ENCODE results near the gene PPM1L. TPM values are rescaled to one million over a fixed set of nuclear protein-coding genes. Genes with fewer than 3 reads are reported as not detected.
"Not testable (repeated sequence)": the region's sequence is repeated elsewhere in the genome, so short reads cannot be mapped to it uniquely, and the experiment has no call there.

Gene PPM1L
- total RNA-seq, 1 donor from 2014 or later: 8.5 TPM

GRCh38 chr3:160973067-160973809 lies 217.2 kb downstream of the PPM1L start:
- Mint-ChIP-seq H3K27me3 (ENCODE audit: low read depth) (no peaks in the 10 kb centered on the region), H3K9me3 (ENCODE audit: low read depth) (peaks cover 8% of the 10 kb centered on the region), H3K27ac (ENCODE audit: unreplicated experiment) (no peak overlapping the region), H3K4me3 (ENCODE audit: unreplicated experiment) (no peak overlapping the region), H3K4me1 (ENCODE audit: low read depth) (no peaks in the 10 kb centered on the region), H3K36me3 (ENCODE audit: low read depth) (peaks cover 2% of the 10 kb centered on the region)
- no peak for DNase-seq (ENCODE audit: low spot score)
- TF ChIP-seq CTCF (IDR thresholded peaks at IDR 0.05): no peak

GRCh38 chr3:160977773-160978172 lies 221.7 kb downstream of the PPM1L start:
- Mint-ChIP-seq H3K36me3 (ENCODE audit: low read depth) (peaks cover 2% of the 10 kb centered on the region), H3K27ac (ENCODE audit: unreplicated experiment) (no peak overlapping the region), H3K4me3 (ENCODE audit: unreplicated experiment) (no peak overlapping the region), H3K9me3 (ENCODE audit: low read depth) (peaks cover 13% of the 10 kb centered on the region), H3K27me3 (ENCODE audit: low read depth) (no peaks in the 10 kb centered on the region), H3K4me1 (ENCODE audit: low read depth) (peaks cover 4% of the 10 kb centered on the region)
- no peak for TF ChIP-seq CTCF (IDR thresholded peaks at IDR 0.05)
- DNase-seq (ENCODE audit: low spot score): no peak

- TF ChIP-seq CTCF (IDR thresholded peaks at IDR 0.05): no peak
- H3K4me1 Mint-ChIP-seq (ENCODE audit: low read depth): peaks cover 4% of the 10 kb centered on the region
- DNase-seq (ENCODE audit: low spot score): no peak
- peaks cover 22% of the 10 kb centered on the region for H3K9me3 Mint-ChIP-seq (ENCODE audit: low read depth)
- H3K27me3 Mint-ChIP-seq (ENCODE audit: low read depth): no peaks in the 10 kb centered on the region
- no peak overlapping the region for H3K4me3 Mint-ChIP-seq (ENCODE audit: unreplicated experiment)
- H3K27ac Mint-ChIP-seq (ENCODE audit: unreplicated experiment): no peak overlapping the region
- peaks cover 2% of the 10 kb centered on the region for H3K36me3 Mint-ChIP-seq (ENCODE audit: low read depth)
These were observed 224.7 kb downstream of the PPM1L start for GRCh38 chr3:160980740-160981139.

- no peaks in the 10 kb centered on the region for H3K27me3 Mint-ChIP-seq (ENCODE audit: low read depth)
- H3K27ac Mint-ChIP-seq (ENCODE audit: unreplicated experiment): no peak overlapping the region
- no peak overlapping the region for H3K4me3 Mint-ChIP-seq (ENCODE audit: unreplicated experiment)
- no peak for DNase-seq (ENCODE audit: low spot score)
- peaks cover 4% of the 10 kb centered on the region for H3K4me1 Mint-ChIP-seq (ENCODE audit: low read depth)
- no peak for TF ChIP-seq CTCF (IDR thresholded peaks at IDR 0.05)
- H3K36me3 Mint-ChIP-seq (ENCODE audit: low read depth): peaks cover 2% of the 10 kb centered on the region
- H3K9me3 Mint-ChIP-seq (ENCODE audit: low read depth): peaks cover 22% of the 10 kb centered on the region
These were observed 225.3 kb downstream of the PPM1L start for GRCh38 chr3:160981217-160981938.

GRCh38 chr3:160982491-160982890 lies 226.5 kb downstream of the PPM1L start:
- no peak overlapping the region for H3K27ac Mint-ChIP-seq (ENCODE audit: unreplicated experiment)
- peaks cover 14% of the 10 kb centered on the region for H3K9me3 Mint-ChIP-seq (ENCODE audit: low read depth)

GRCh38 chr3:160983900-160984299 lies 227.9 kb downstream of the PPM1L start:
- not testable (repeated sequence) for H3K4me3 Mint-ChIP-seq (ENCODE audit: unreplicated experiment); H3K27ac Mint-ChIP-seq (ENCODE audit: unreplicated experiment); DNase-seq (ENCODE audit: low spot score); H3K4me1 Mint-ChIP-seq (ENCODE audit: low read depth); H3K36me3 Mint-ChIP-seq (ENCODE audit: low read depth); H3K27me3 Mint-ChIP-seq (ENCODE audit: low read depth)
- peaks cover 14% of the 10 kb centered on the region for H3K9me3 Mint-ChIP-seq (ENCODE audit: low read depth)

More at GRCh38 chr3:160982491-160982890, 226.5 kb downstream of the PPM1L start:
- Mint-ChIP-seq H3K36me3 (ENCODE audit: low read depth) (no peaks in the 10 kb centered on the region), H3K27me3 (ENCODE audit: low read depth) (no peaks in the 10 kb centered on the region), H3K4me3 (ENCODE audit: unreplicated experiment) (no peak overlapping the region), H3K4me1 (ENCODE audit: low read depth) (peaks cover 4% of the 10 kb centered on the region)
- TF ChIP-seq CTCF (IDR thresholded peaks at IDR 0.05): no peak
- no peak for DNase-seq (ENCODE audit: low spot score)
